ENCODE data around the gene UFD1. TPM values are rescaled to one million over a fixed set of nuclear protein-coding genes. Genes with fewer than 3 reads are reported as not detected.
A peak's percentile ranks its signal among the peaks of the same experiment; 100 is the strongest.

UFD1 gene
- total RNA-seq, 6 donors from 2014 or later = 21.0 to 52.1 (median 29.1) TPM

DNA sequence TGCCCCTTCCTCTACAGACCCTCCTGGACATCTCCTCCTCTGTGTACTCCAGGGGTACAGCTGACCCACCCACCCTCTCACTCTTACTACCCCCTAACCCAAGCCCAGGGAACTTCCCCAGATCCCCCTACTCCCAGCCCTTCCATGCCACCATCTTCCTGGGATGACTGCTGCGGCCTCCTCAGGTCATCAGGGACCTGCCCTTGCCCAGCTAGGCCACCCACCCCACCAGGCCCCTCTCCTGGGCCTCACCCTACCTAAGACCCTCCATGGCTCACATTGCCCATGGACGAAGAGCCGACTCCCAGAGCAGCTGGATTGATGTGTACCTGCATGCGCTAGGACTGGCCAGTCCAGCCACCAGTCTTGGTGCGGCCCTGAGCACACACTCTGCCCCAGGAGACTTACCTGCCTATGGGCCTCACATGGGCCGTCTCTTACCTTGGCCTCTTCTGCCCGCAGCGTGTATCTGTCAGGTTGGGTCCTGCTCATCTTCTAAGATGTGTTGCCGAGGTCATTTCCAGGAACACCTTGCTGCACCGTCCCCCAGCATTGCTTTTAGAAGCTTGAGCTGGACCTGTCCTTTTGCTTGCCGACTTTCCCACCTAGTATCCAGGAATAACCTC lies 47.2 kb upstream of the UFD1 start:
- ATAC-seq (ENCODE audit: low FRiP score in 2 of 2) (no peak), DNase-seq (no peak)
- Histone ChIP-seq H3K27me3 (peaks cover 0 to 25% (median 11%) of the 10 kb centered on the region in 4 donors), H3K36me3 (peaks cover 0 to 20% (median 3%) of the 10 kb centered on the region in 4 donors), H3K9me3 (no peaks in the 10 kb centered on the region), H3K4me3 (no peak overlapping the region), H3K4me1 (peaks cover 22 to 41% (median 31%) of the 10 kb centered on the region in 4 donors), H3K27ac (peak overlapping the region; percentile 87 to 97 (median 92))
- TF ChIP-seq CTCF (IDR thresholded peaks at IDR 0.05) = no peak
- no peak for TF ChIP-seq POLR2AphosphoS5 (IDR thresholded peaks at IDR 0.05)
- TF ChIP-seq POLR2A (IDR thresholded peaks at IDR 0.05) = no peak
- no peak for TF ChIP-seq EP300 (IDR thresholded peaks at IDR 0.05)
- 96 to 98% methylated on average over 9 to 11 of the region's 11 CpGs for WGBS, 2 donors

DNA sequence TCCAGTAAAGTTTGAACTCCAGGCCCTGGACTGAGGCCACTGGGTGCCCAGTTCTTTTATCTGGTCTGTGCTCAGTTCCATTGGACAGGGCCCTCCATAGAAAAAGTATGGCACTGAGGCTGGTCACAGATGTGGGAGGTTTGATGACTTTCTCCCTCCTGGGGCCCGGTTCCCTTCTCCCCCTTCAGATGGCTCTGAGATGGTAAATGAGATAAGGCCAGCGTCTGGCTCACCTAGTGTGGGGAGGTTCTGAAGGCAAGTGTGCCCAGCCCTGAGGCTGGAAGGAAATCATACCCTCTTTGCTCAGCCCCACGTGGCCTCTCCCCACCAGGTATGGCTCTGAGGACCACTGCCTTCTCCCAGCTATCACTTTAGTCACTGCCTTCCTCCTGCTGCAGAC lies 46.7 kb upstream of the UFD1 start:
- DNase-seq = no peak

DNA sequence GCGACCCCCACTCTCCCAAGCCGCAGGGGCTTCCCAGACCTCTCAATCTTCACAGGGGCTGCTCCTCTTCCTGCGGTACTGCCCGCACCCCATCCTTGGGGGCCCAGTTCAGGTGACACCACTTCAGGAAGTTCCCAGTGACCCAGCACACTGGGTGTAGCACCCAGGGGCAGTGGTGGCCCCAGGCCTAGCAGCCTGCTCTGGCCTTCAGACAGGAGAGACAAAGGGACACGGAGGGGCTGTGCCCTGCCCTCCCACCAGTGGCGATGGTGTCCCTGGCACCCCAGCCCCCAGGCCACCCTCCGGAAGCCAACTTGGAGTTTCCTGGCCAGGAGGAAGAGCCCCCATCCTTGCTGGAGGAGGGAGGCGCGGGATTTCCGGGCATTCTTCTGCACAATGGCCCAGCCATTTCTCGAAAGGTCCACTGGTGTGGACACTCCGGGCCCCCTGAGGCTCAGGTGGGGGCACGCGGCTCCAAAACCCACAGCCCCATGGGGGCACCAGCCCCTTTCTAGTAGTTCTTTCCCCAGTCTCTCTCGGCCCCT lies 46.2 kb upstream of the UFD1 start:
- whole genome bisulfite sequencing, 2 donors = 80 to 82% methylated on average over 8 to 13 of the region's 15 CpGs
- peak in 1 of 2 donors; percentile 26 for ATAC-seq (ENCODE audit: low FRiP score in 2 of 2)
- DNase-seq = no peak
- peak overlapping the region; percentile 87 to 97 (median 92) for H3K27ac ChIP-seq
- peak in 1 of 4 donors; percentile 36 for TF ChIP-seq POLR2A (IDR thresholded peaks at IDR 0.05)
- peak; percentile 90 to 96 for TF ChIP-seq POLR2AphosphoS5 (IDR thresholded peaks at IDR 0.05)
- TF ChIP-seq CTCF (IDR thresholded peaks at IDR 0.05) = peak in 1 of 6 experiments; percentile 17
- peak; percentile 42 to 94 (median 84) for TF ChIP-seq EP300 (IDR thresholded peaks at IDR 0.05)
- H3K27me3 ChIP-seq = peaks cover 0 to 25% (median 11%) of the 10 kb centered on the region in 4 donors
- H3K9me3 ChIP-seq = no peaks in the 10 kb centered on the region
- peaks cover 22 to 41% (median 31%) of the 10 kb centered on the region in 4 donors for H3K4me1 ChIP-seq
- H3K4me3 ChIP-seq = peak overlapping the region; percentile 3 to 65 (median 53)
- peaks cover 0 to 29% (median 3%) of the 10 kb centered on the region in 4 donors for H3K36me3 ChIP-seq

More for the DNA sequence above, 46.7 kb upstream of the UFD1 start:
- TF ChIP-seq POLR2A (IDR thresholded peaks at IDR 0.05) = no peak
- no peak for TF ChIP-seq POLR2AphosphoS5 (IDR thresholded peaks at IDR 0.05)
- TF ChIP-seq CTCF (IDR thresholded peaks at IDR 0.05) = no peak
- no peak for TF ChIP-seq EP300 (IDR thresholded peaks at IDR 0.05)
- peaks cover 0 to 26% (median 3%) of the 10 kb centered on the region in 4 donors for H3K36me3 ChIP-seq
- 44 to 62% methylated on average over 3 of the region's 3 CpGs for WGBS, 2 donors
- H3K27ac ChIP-seq = peak overlapping the region; percentile 87 to 97 (median 92)
- H3K4me1 ChIP-seq = peaks cover 22 to 41% (median 31%) of the 10 kb centered on the region in 4 donors
- H3K4me3 ChIP-seq = peak overlapping the region in 1 of 4 donors; percentile 65
- ATAC-seq (ENCODE audit: low FRiP score in 2 of 2) = no peak
- peaks cover 0 to 25% (median 11%) of the 10 kb centered on the region in 4 donors for H3K27me3 ChIP-seq
- no peaks in the 10 kb centered on the region for H3K9me3 ChIP-seq

DNA sequence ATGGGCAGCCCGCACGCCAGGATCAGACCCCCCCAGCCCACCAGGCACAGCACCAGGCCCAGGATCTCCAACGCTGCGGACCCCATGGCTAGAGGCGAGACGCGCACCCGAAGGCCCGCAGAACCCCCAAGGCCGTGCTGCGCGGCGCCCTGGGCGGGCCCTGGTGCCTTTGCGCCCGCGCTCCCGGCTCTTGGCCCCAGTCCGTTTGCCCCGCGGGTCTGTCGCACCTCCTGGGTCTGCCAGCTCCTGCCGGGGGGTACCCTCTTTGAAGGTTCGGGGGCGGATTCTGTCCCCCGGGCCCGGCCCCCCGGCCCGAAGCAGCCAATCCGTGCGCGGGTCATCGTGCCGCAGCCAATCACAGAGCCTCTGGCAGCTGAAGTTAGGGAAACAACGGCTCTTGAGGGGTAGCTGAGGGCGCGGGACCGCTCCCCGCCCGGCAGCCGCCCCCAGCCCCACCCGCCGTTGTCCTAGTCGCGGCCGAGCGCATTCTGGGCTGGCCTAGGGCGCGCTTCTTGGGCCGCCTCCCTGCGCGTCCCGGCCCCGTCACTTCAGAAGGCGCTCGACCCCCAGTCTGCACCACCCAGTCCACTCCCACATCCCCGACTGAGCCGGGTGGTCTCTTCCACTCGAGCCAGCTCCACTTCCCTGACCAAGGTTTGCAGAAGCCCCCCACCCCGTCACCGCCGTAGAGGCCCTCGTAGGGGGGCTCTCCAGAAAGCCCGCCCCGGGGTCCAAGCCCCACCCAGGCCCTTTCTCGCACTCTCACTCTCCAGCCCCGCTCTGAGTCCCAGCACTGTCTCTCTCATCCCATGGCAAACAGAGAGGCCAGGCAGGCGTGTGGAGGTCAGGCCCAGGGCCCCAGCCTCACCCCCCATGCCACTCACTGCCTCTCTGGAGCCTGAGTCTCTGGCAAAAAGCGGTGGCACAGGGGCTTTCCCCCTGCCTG lies 45.5 kb upstream of the UFD1 start, which contains the start of gene CLDN5:
TSS of gene CLDN5 (minus strand) at position 241 of the 946 bp plus-strand sequence. CDS start at position 86, 155 bp downstream.
- TF ChIP-seq CTCF (IDR thresholded peaks at IDR 0.05) (no peak), POLR2AphosphoS5 (IDR thresholded peaks at IDR 0.05) (peak; percentile 74 to 90), POLR2A (IDR thresholded peaks at IDR 0.05) (peak; percentile 28 to 70 (median 68))
- no peaks in the 10 kb centered on the region for H3K9me3 ChIP-seq
- H3K27me3 ChIP-seq = peaks cover 0 to 25% (median 11%) of the 10 kb centered on the region in 4 donors
- ATAC-seq (ENCODE audit: low FRiP score in 2 of 2) (peak; percentile 23 to 50), DNase-seq (peak in 1 of 2 donors; percentile 90)
- H3K4me3 ChIP-seq = peak within 1 kb of the TSS; percentile 50 to 65 (median 53)
- peaks cover 22 to 41% (median 31%) of the 10 kb centered on the region in 4 donors for H3K4me1 ChIP-seq
- peaks cover 0 to 29% (median 3%) of the 10 kb centered on the region in 4 donors for H3K36me3 ChIP-seq
- peak within 1 kb of the TSS; percentile 87 to 97 (median 92) for H3K27ac ChIP-seq
- 6 to 20% methylated on average over 4 to 45 of the region's 69 CpGs for WGBS, 2 donors
